SK-N-SH treated with all-trans-retinoic acid at 6 μM for 48 hours (cell line): Measurements from ENCODE around the gene MEIS2.

Experiments used
- BACH2 ChIP-seq: fragments of 250-450 bp; sonication (Bioruptor Pico); IDR thresholded peaks from 2 replicates; pipeline ENCODE4 v1.9.0; 2021; ENCODE audit warnings: mild to moderate bottlenecking, borderline replicate concordance
- CREB5 ChIP-seq: fragments of 250-450 bp; sonication (Bioruptor Pico); IDR thresholded peaks from 2 replicates; pipeline ENCODE4 v1.5.1; 2020; ENCODE audit warnings: low read depth, mild to moderate bottlenecking, moderate library complexity
- CSDC2 ChIP-seq: fragments of 250-450 bp; sonication (Bioruptor Pico); IDR thresholded peaks from 2 replicates; pipeline ENCODE4 v1.5.0; 2020; ENCODE audit warnings: mild to moderate bottlenecking, moderate library complexity
- ESRRG ChIP-seq: fragments of 250-450 bp; sonication (Bioruptor Pico); IDR thresholded peaks from 2 replicates; pipeline ENCODE4 v1.6.1; 2021; ENCODE audit warnings: mild to moderate bottlenecking
- GLIS3 ChIP-seq: fragments of 250-450 bp; sonication (Bioruptor Pico); IDR thresholded peaks from 2 replicates; pipeline ENCODE4 v1.5.0; 2020; ENCODE audit warnings: mild to moderate bottlenecking, moderate library complexity
- PATZ1 ChIP-seq: fragments of 250-450 bp; sonication (Bioruptor Pico); IDR thresholded peaks from 2 replicates; pipeline ENCODE4 v1.8.0; 2020; ENCODE audit warnings: mild to moderate bottlenecking, moderate library complexity, borderline replicate concordance
- PPARA ChIP-seq: fragments of 250-450 bp; sonication (Bioruptor Pico); IDR thresholded peaks from 2 replicates; pipeline ENCODE4 v1.5.0; 2020; ENCODE audit warnings: mild to moderate bottlenecking, borderline replicate concordance
- RARB ChIP-seq: fragments of 250-450 bp; sonication (Bioruptor Pico); IDR thresholded peaks from 2 replicates; pipeline ENCODE4 v1.8.0; 2021; ENCODE audit warnings: mild to moderate bottlenecking, moderate library complexity
- TCF4 ChIP-seq: fragments of 250-450 bp; sonication (Bioruptor Pico); IDR thresholded peaks from 2 replicates; pipeline ENCODE4 v1.8.0; 2021; ENCODE audit warnings: mild to moderate bottlenecking, moderate library complexity, borderline replicate concordance
- ZFP3 ChIP-seq: fragments of 250-450 bp; sonication (Bioruptor Pico); IDR thresholded peaks from 2 replicates; pipeline ENCODE4 v1.5.0; 2020; ENCODE audit warnings: mild to moderate bottlenecking, moderate library complexity
- ZFP30 ChIP-seq: fragments of 450-650 bp; formaldehyde crosslinking; IDR thresholded peaks from 2 replicates; pipeline ENCODE4 v1.5.0; 2022; ENCODE audit warnings: mild to moderate bottlenecking, moderate library complexity

GRCh38 chr15:37103475-37104423 lies 3.4 kb upstream of the MEIS2 start:
- TF ChIP-seq ESRRG (CRISPR knock-in tag): no peak
- no peak for TF ChIP-seq CREB5 (CRISPR knock-in tag)
- TF ChIP-seq ZFP30 (CRISPR knock-in tag): no peak
- no peak for TF ChIP-seq CSDC2
- no peak for TF ChIP-seq RARB
- no peak for TF ChIP-seq TCF4 (CRISPR knock-in tag)
- no peak for TF ChIP-seq PATZ1 (CRISPR knock-in tag)
- no peak for TF ChIP-seq GLIS3
- TF ChIP-seq ZFP3 (CRISPR knock-in tag): no peak
- TF ChIP-seq BACH2 (CRISPR knock-in tag): no peak
- no peak for TF ChIP-seq PPARA (CRISPR knock-in tag)
